HL-60 (cell line): ENCODE results near the gene XIRP2.

Experiments used
- GABPA ChIP-seq: IDR thresholded peaks from 2 replicates; pipeline ENCODE4 v1.6.1; 2012; ENCODE audit warnings: low read depth
- POLR2AphosphoS5 ChIP-seq: IDR thresholded peaks from 2 replicates; pipeline ENCODE4 v1.6.1; 2012; ENCODE audit warnings: low read depth
- SPI1 ChIP-seq: IDR thresholded peaks from 2 replicates; pipeline ENCODE4 v1.6.1; 2012; ENCODE audit warnings: low read depth, mild to moderate bottlenecking, borderline replicate concordance
- TF ChIP-seq, protein P1 (sequence below): IDR thresholded peaks from one replicate; pipeline ENCODE4 v1.5.1; 2011; ENCODE audit warnings: low read length, control low read depth, inconsistent platforms; ENCODE audit not compliant: insufficient read depth
- TF ChIP-seq, protein P2 (sequence below): IDR thresholded peaks from 2 replicates; pipeline ENCODE4 v1.6.1; 2012; ENCODE audit warnings: low read depth; ENCODE audit not compliant: insufficient replicate concordance

- TF ChIP-seq, protein P1, sequence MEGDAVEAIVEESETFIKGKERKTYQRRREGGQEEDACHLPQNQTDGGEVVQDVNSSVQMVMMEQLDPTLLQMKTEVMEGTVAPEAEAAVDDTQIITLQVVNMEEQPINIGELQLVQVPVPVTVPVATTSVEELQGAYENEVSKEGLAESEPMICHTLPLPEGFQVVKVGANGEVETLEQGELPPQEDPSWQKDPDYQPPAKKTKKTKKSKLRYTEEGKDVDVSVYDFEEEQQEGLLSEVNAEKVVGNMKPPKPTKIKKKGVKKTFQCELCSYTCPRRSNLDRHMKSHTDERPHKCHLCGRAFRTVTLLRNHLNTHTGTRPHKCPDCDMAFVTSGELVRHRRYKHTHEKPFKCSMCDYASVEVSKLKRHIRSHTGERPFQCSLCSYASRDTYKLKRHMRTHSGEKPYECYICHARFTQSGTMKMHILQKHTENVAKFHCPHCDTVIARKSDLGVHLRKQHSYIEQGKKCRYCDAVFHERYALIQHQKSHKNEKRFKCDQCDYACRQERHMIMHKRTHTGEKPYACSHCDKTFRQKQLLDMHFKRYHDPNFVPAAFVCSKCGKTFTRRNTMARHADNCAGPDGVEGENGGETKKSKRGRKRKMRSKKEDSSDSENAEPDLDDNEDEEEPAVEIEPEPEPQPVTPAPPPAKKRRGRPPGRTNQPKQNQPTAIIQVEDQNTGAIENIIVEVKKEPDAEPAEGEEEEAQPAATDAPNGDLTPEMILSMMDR = no peak
- TF ChIP-seq POLR2AphosphoS5 (no peak), GABPA (no peak), SPI1 (no peak)
- TF ChIP-seq, protein P2, sequence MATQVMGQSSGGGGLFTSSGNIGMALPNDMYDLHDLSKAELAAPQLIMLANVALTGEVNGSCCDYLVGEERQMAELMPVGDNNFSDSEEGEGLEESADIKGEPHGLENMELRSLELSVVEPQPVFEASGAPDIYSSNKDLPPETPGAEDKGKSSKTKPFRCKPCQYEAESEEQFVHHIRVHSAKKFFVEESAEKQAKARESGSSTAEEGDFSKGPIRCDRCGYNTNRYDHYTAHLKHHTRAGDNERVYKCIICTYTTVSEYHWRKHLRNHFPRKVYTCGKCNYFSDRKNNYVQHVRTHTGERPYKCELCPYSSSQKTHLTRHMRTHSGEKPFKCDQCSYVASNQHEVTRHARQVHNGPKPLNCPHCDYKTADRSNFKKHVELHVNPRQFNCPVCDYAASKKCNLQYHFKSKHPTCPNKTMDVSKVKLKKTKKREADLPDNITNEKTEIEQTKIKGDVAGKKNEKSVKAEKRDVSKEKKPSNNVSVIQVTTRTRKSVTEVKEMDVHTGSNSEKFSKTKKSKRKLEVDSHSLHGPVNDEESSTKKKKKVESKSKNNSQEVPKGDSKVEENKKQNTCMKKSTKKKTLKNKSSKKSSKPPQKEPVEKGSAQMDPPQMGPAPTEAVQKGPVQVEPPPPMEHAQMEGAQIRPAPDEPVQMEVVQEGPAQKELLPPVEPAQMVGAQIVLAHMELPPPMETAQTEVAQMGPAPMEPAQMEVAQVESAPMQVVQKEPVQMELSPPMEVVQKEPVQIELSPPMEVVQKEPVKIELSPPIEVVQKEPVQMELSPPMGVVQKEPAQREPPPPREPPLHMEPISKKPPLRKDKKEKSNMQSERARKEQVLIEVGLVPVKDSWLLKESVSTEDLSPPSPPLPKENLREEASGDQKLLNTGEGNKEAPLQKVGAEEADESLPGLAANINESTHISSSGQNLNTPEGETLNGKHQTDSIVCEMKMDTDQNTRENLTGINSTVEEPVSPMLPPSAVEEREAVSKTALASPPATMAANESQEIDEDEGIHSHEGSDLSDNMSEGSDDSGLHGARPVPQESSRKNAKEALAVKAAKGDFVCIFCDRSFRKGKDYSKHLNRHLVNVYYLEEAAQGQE = no peak
Measured at GRCh38 chr2:166994588-166995336, 106.5 kb downstream of the XIRP2 start.
